Measurements from ENCODE around the gene C3orf52. TPM values are rescaled to one million over a fixed set of nuclear protein-coding genes. Genes with fewer than 3 reads are reported as not detected.

The C3orf52 gene
- total and polyA plus RNA-seq, 10 of the 15 experiments (the other 5 are each of a cell fraction or from before 2014, with no cell fraction given), result 0.15 to 1.9 (median 0.73) TPM

GRCh38 chr3:112132088-112132487, 45.9 kb downstream of the C3orf52 start:
- FAIRE-seq, result no peak
- Histone ChIP-seq H3K79me2 (ENCODE audit: control insufficient read depth, insufficient read depth, low read length) (peaks cover 82% of the 10 kb centered on the region), H3K9me3 (replicated peaks; ENCODE audit: control insufficient read depth, insufficient read depth, low read length) (no peaks in the 10 kb centered on the region), H3K27me3 (replicated peaks in 1 of 2; ENCODE audit: control insufficient read depth in 2 of 2, insufficient read depth in 2 of 2, low read length in 1 of 2) (no peaks in the 10 kb centered on the region), H3K36me3 (ENCODE audit: control insufficient read depth in 2 of 2, insufficient read depth in 2 of 2, low read length in 1 of 2) (peaks cover 0 to 2% of the 10 kb centered on the region in 2 experiments; a peak in 1 of 4 replicates), H2AFZ (ENCODE audit: control insufficient read depth, low read depth, low read length) (no peak overlapping the region), H4K20me1 (ENCODE audit: control insufficient read depth, insufficient read depth) (no peaks in the 10 kb centered on the region), H3K27ac (ENCODE audit: control insufficient read depth, insufficient read depth) (peak overlapping the region; percentile 99), H3K4me2 (ENCODE audit: control insufficient read depth, insufficient read depth) (peak overlapping the region; percentile 64), H3K4me3 (peak overlapping the region; percentile 78), H3K4me1 (ENCODE audit: control insufficient read depth, insufficient read depth, low read length) (peaks cover 53% of the 10 kb centered on the region), H3K9ac (ENCODE audit: control insufficient read depth, insufficient read depth, low read length) (peak overlapping the region; percentile 98)
- ChIA-PET CTCF (interaction anchor here (1.5 to 18.1 kb wide), 4 partner anchors 15 to 161 kb away, joined by 3 to 226 read pairs (median 13); partner anchors contain the start of gene SLC9C1), SMC1A (ENCODE audit: uncharacterized antibody, unreplicated experiment) (interaction anchor here (1.0 to 18.5 kb wide), 14 partner anchors 6 to 374 kb away, joined by 3 to 489 read pairs (median 7); partner anchors contain the start of genes BTLA and SLC9C1), RAD21 (ENCODE audit: unreplicated experiment) (interaction anchor here (1.1 to 17.9 kb wide), 12 partner anchors 9 to 438 kb away, joined by 3 to 457 read pairs (median 12); partner anchors contain the start of gene BTLA), POLR2A (interaction anchor here (0.9 to 12.8 kb wide), 5 partner anchors 8 to 365 kb away, joined by 3 to 345 read pairs (median 9); partner anchors contain the start of gene BTLA)
- 0% methylated on average over 3 of the region's 3 CpGs for WGBS (ENCODE audit: insufficient coverage, insufficient replicate concordance, low lambda C conversion rate, missing lambda C conversion rate)
- no peak for DNase-seq (ENCODE audit: low read depth, low spot score)
- ATAC-seq, result peak; percentile 0; the same call in 2 of the 3 replicates
- BruUV-seq (replicated peaks), result no TSS peak
- in situ Hi-C loops (cut with MboI), result no loop called here
- intact Hi-C loops (cut with micrococcal nuclease; ENCODE audit: unreplicated experiment), result loop anchor here (10.0 kb wide), 1 partner anchor 363 kb away; the partner anchor contains the start of gene BTLA
- TF ChIP-seq ZBTB33 (IDR thresholded peaks at IDR 0.05), result no peak
- 0 out of 2 replicates have a peak, but pooled peaks have one; percentile 18 for TF ChIP-seq YY1 (IDR thresholded peaks at IDR 0.05; ENCODE audit: low read depth, low read length)
- no peak for TF ChIP-seq EGR1 (IDR thresholded peaks at IDR 0.05; ENCODE audit: borderline replicate concordance in 1 of 2, low read depth in 2 of 2, low read length in 2 of 2)
- peak; percentile 53 for TF ChIP-seq MLLT1 (IDR thresholded peaks at IDR 0.05)
- no peak for TF ChIP-seq TCF12 (IDR thresholded peaks at IDR 0.05; ENCODE audit: low read depth, low read length)
- no peak for TF ChIP-seq LARP7 (IDR thresholded peaks at IDR 0.05)
- TF ChIP-seq ASH2L (IDR thresholded peaks at IDR 0.05; ENCODE audit: borderline replicate concordance, low read depth), result no peak
- no peak for TF ChIP-seq E2F8 (IDR thresholded peaks at IDR 0.05; ENCODE audit: low read depth, partially characterized antibody)
- TF ChIP-seq ATF3 (IDR thresholded peaks at IDR 0.05; ENCODE audit: borderline replicate concordance, extremely low read depth, low read depth, low read length), result no peak
- TF ChIP-seq CHD2 (IDR thresholded peaks at IDR 0.05; ENCODE audit: borderline replicate concordance, low read depth, low read length), result peak; percentile 14; the same call in 1 of the 2 replicates
- no peak for TF ChIP-seq STAT3 (IDR thresholded peaks at IDR 0.05; ENCODE audit: low read depth, low read length)
- TF ChIP-seq RCOR1 (conservative IDR thresholded peaks at IDR 0.05; ENCODE audit: low read depth, low read length), result no peak
- TF ChIP-seq DPF2 (IDR thresholded peaks at IDR 0.05), result no peak
- TF ChIP-seq POLR2AphosphoS5 (IDR thresholded peaks at IDR 0.05; ENCODE audit: low read length), result peak; percentile 43; the same call in 1 of the 2 replicates
- peak; percentile 57; the same call in 1 of the 2 replicates for TF ChIP-seq SMAD5 (IDR thresholded peaks at IDR 0.05; ENCODE audit: low read depth)
- no peak for TF ChIP-seq CBX3 (IDR thresholded peaks at IDR 0.05; ENCODE audit: borderline replicate concordance, low read depth)
- no peak for TF ChIP-seq MYC (IDR thresholded peaks at IDR 0.05; ENCODE audit: insufficient read depth, insufficient read length, insufficient replicate concordance, low read length, severe bottlenecking)
- peak; percentile 79 for TF ChIP-seq BACH1 (IDR thresholded peaks at IDR 0.05; ENCODE audit: borderline replicate concordance)
